Middle frontal gyrus (tissue), 1 donor: ENCODE data around the gene CHAC1.

Source experiments
- DNase-seq: peaks from one replicate; pipeline ENCODE4 v3.0.0-alpha.2; 2015; ENCODE audit warnings: low spot score; ENCODE audit errors: extremely low spot score

Gene CHAC1

GRCh38 chr15:40952901-40953712 lies at the start of gene CHAC1:
CHAC1 (plus strand) TSS chr15:40953471; CDS start chr15:40953584, 113 bp downstream.
- peak; percentile 84 for DNase-seq

GRCh38 chr15:40904552-40905201 lies 48.6 kb upstream of the CHAC1 start:
- DNase-seq: no peak

GRCh38 chr15:40906091-40906990 lies 46.9 kb upstream of the CHAC1 start:
- DNase-seq: no peak

GRCh38 chr15:40906991-40907802 lies 46.1 kb upstream of the CHAC1 start:
- DNase-seq: no peak

- no peak for DNase-seq
Measured at GRCh38 chr15:40908095-40908494, 45.2 kb upstream of the CHAC1 start.

- no peak for DNase-seq
Measured at GRCh38 chr15:40909662-40910630, 43.3 kb upstream of the CHAC1 start.

GRCh38 chr15:40911141-40911540 lies 42.1 kb upstream of the CHAC1 start:
- no peak for DNase-seq

- DNase-seq: no peak
Measured at GRCh38 chr15:40911693-40912092, 41.6 kb upstream of the CHAC1 start.

- no peak for DNase-seq
Measured at GRCh38 chr15:40912478-40912877, 40.8 kb upstream of the CHAC1 start.

GRCh38 chr15:40914013-40914412 lies 39.3 kb upstream of the CHAC1 start:
- no peak for DNase-seq

GRCh38 chr15:40914486-40914885 lies 38.8 kb upstream of the CHAC1 start:
- no peak for DNase-seq

- DNase-seq: no peak
Measured at GRCh38 chr15:40915116-40915661, 38.1 kb upstream of the CHAC1 start.

GRCh38 chr15:40915679-40916078 lies 37.6 kb upstream of the CHAC1 start:
- no peak for DNase-seq

- DNase-seq: no peak
Measured at GRCh38 chr15:40917585-40917984, 35.7 kb upstream of the CHAC1 start.

GRCh38 chr15:40918146-40918798 lies 35.0 kb upstream of the CHAC1 start:
- DNase-seq: no peak

- DNase-seq: no peak
Measured at GRCh38 chr15:40918799-40919392, 34.4 kb upstream of the CHAC1 start.

- no peak for DNase-seq
Measured at GRCh38 chr15:40921949-40922607, 31.2 kb upstream of the CHAC1 start.

GRCh38 chr15:40922608-40923005 lies 30.7 kb upstream of the CHAC1 start:
- no peak for DNase-seq
